GM18873 (cell line): Measurements from ENCODE around the gene TAS2R16.
"Not testable (repeated sequence)": the region's sequence is repeated elsewhere in the genome, so short reads cannot be mapped to it uniquely, and the experiment has no call there.

ENCODE experiments used
- ATAC-seq: cut with Tn5 transposase; IDR thresholded peaks from one replicate; pipeline ENCODE4 v1.9.1; 2021; ENCODE audit warnings: mild to moderate bottlenecking, moderate library complexity, moderate number of reproducible peaks; ENCODE audit not compliant: unreplicated experiment, low FRiP score

Gene TAS2R16

DNA sequence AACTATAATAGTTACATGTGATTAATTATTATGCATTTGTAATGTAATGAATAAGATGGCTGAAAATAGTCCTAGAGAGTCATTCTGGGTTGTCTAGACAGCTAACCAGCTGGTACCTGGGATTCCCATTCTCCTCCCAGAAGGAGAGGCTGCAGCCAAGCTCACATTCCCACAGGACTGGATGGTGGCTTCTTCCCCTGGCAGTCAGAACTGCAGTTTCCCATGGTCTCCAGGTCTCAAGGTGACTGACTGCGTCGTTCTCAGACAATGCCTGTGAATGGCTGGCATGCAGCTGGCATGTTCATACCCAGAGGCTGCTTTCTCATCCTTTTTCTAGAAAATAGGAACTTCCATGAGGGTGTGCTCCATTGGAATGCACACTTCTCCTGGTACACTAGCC, 21.3 kb downstream of the TAS2R16 start:
- ATAC-seq, result no peak

DNA sequence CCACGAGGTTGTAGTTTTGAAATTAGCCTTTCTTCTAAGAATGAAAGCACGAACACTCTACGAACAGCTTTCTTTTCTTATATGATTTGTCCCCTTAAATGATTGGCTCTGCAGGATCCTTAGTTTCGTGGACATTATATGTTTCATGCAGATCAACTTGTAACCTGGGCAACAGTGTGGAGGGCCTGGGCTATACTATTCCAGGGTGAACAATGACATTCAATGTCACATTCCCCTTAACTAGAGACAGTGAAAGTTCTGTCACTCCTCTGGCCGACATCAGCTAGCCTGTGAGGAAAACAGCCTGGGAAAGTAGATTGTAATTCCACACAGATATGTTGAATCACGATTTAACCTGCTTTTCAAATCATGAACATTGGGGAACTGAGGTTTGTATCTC, 23.4 kb downstream of the TAS2R16 start:
- no peak for ATAC-seq

DNA sequence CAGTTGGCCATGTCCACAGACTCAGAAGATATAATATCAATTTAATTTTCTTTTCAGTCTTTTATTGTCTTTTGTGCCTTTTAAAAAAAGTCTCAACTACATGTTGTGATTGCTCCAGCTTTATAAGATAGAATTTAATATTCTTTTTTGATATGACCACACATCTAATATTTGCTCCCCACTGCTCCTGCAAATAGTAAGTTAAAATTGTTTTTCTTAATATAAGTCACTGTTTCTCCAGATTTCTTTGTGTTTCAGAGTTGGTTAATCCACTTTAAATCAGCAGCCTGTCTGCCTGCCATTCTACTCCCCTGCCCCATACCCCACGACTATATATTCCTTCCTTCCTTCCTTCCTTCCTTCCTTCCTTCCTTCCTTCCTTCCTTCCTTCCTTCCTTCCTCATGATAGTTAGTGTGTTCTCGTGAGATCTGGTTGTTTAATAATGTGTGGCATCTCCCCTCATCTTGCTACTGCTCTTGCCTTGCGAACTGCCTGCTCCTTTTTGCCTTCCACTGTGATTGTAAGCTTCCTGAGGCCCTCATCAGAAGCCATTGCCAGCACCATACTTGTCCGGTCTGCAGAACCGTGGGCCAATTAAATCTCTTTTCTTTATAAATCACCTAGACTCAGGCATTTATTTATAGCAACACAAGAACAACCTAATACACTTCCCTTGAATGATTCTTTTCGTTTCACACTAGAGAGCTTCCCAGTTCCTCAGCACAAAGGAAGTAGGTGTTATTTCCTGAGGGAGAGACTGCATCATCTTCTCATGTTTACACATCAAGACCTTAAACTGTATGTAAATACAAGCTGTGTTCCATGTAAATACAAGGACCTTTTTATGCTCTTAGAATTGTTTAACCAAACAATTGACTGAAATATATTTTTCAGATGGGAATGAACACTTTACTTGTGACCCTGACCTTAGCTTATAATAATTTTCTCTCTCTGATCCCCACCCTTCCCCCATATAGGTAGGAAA, 24.5 kb downstream of the TAS2R16 start:
- no peak for ATAC-seq

DNA sequence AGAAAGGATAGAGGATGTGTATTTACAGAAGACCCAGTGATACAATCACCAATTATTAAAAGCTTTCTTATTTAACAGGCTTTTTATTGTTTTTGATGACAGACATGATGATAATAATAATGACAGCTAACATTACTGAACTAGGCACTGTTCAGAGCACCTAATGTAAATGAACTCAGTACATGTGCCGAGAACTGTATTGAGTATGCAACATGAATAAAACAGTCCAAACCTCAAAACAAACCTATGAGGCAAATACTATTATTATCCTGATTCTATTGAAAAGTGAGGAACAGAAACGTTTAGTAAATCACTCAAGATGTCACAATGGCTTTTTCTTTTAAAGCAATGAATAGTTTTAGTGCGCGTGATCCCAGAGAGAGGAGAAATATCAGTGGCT, 27.1 kb downstream of the TAS2R16 start:
- ATAC-seq, result no peak

DNA sequence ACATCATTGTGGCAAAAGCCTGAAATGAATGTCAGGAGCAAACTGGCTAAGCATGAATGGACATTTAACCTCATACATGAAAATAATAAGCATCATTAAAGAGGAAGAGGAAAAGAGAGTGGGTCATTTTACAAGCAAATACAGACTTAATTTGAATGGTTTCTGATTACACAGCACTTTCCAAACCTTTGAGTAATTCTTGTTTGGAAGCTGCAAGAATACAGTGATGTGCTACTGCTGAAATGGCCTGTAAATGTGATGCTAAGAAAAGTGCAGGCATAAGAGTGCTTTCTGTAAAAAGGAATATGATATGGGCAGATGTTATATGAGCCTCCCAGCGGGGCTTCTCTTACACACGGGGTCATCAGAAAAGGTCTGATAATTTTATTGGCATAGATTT, 30.2 kb downstream of the TAS2R16 start:
- ATAC-seq, result no peak

DNA sequence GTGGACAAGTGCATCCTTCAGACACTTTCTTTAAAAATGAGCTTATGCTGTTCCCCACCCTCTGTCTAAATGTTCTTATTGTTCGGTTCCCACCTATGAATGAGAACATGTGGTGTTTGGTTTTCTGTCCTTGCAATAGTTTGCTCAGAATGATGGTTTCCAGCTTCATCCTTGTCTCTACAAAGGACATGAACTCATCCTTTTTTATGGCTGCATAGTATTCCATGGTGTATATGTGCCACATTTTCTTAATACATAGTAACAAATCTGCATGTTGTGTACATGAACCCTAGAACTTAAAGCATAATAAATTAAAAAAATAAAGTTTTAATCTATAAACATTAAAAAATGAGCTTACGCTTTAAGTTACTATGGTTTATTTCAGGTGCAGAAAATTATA, 41.8 kb downstream of the TAS2R16 start:
- not testable (repeated sequence) for ATAC-seq

DNA sequence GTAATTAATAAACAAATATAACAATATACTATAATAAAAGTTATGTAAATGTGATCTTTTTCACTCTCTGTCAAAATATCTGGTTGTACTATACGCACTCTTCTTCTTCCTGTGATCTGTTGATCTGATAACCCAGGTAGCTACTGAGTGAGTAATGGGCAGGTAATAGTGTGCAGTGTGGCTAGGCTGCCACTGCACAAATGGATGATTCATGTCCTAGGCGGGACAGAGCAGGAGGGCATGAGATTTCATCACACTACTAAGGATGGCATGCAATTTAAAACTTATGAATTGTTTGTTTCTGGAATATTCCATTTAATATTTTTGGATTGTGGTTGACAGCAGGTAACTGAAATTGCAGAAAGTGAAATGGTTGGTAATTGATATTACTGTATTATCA, 44.5 kb downstream of the TAS2R16 start:
- no peak for ATAC-seq

DNA sequence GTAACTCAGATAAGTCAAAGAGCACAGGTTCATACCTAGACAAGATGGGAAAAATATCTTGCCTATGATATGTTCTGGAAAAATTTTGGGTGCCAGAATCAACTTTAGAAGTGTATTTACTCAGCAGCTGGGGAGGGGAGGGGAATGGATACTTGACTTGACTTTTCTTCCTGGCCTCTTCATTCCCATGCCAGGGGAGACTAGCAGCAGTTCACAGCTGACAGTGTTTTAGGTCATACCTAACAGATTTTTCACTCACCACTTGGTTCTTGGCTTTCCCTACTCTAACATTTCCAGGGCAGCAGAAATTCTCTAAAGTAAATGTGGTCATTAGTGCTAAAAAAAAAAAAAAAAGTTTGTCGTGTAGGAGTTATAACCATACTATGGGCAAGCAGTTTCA, 46.3 kb downstream of the TAS2R16 start:
- ATAC-seq, result no peak
